Mesothelial cell of epicardium (in vitro differentiated cells): Measurements from ENCODE around the gene CBLN2. TPM values are rescaled to one million over a fixed set of nuclear protein-coding genes. Genes with fewer than 3 reads are reported as not detected.

Source experiments
- DNase-seq, 2 experiments: peaks; one replicate each; pipeline ENCODE4 v3.0.0; 2021; ENCODE audit warnings: low spot score in 2 of 2; ENCODE audit not compliant: unreplicated experiment in 2 of 2
- H3K27ac Mint-ChIP-seq: 2 replicates; pipeline ENCODE4 v1.8.0; 2021; ENCODE audit warnings: mixed read lengths
- H3K27me3 Mint-ChIP-seq: 2 replicates; pipeline ENCODE4 v1.8.0; 2021; ENCODE audit warnings: low read depth, mixed read lengths
- H3K36me3 Mint-ChIP-seq: 2 replicates; pipeline ENCODE4 v1.8.0; 2021; ENCODE audit warnings: mixed read lengths
- H3K4me1 Mint-ChIP-seq: 2 replicates; pipeline ENCODE4 v1.8.0; 2021; ENCODE audit warnings: mixed read lengths
- H3K4me3 Mint-ChIP-seq: 2 replicates; pipeline ENCODE4 v1.8.0; 2021; ENCODE audit warnings: mild to moderate bottlenecking, moderate library complexity, mixed read lengths
- H3K9me3 Mint-ChIP-seq: 2 replicates; pipeline ENCODE4 v1.8.0; 2021; ENCODE audit warnings: mixed read lengths
- CTCF ChIP-seq: fragments of 200-600 bp; sonication (generic); IDR thresholded peaks from one replicate; pipeline ENCODE4 v1.5.0; 2021; ENCODE audit warnings: antibody characterized with exemption; ENCODE audit not compliant: unreplicated experiment
- total RNA-seq: library from RNA; stranded (reverse); gene quantifications from 3 replicates; pipeline ENCODE4 v1.2.1, GENCODE V29; 2021

Gene CBLN2
- total RNA-seq, 1 donor from 2014 or later: not detected

GRCh38 chr18:72502671-72503431 is 41.3 kb downstream of the CBLN2 start:
- Mint-ChIP-seq H3K27ac (no peak overlapping the region), H3K27me3 (peaks cover 14% of the 10 kb centered on the region), H3K36me3 (no peaks in the 10 kb centered on the region), H3K4me1 (no peaks in the 10 kb centered on the region), H3K9me3 (no peaks in the 10 kb centered on the region), H3K4me3 (no peak overlapping the region)
- TF ChIP-seq CTCF: no peak
- DNase-seq: no peak

DNA sequence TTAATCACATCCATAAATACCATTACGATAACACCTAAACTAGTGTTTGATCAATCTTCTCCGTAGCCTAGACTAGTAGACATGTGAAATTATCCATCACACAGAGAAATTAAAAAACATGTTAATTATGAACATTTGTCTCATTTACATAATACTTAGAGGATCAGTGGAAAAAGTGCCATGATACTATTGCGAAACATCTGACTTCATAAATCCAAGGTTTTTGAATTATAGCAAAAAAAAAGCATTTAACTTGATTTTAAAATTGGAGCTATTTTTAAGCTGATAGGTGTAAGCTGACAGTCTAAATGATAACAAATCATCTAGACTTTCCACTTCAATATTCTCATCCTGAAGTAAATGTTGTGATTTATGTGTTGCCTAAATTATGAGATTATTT is 51.6 kb downstream of the CBLN2 start:
- no peak for TF ChIP-seq CTCF
- Mint-ChIP-seq H3K27me3 (peaks cover 3% of the 10 kb centered on the region), H3K4me3 (no peak overlapping the region), H3K9me3 (no peaks in the 10 kb centered on the region), H3K36me3 (no peaks in the 10 kb centered on the region), H3K27ac (no peak overlapping the region), H3K4me1 (no peaks in the 10 kb centered on the region)
- DNase-seq: no peak
